Osteoblast (primary cell): ENCODE data around the gene CACNA1E. TPM values are rescaled to one million over a fixed set of nuclear protein-coding genes. Genes with fewer than 3 reads are reported as not detected.

Experiments
- DNase-seq: peaks from one replicate; pipeline ENCODE4 v3.0.0; 2011; ENCODE audit warnings: low spot score, mixed read lengths; ENCODE audit not compliant: insufficient read length; ENCODE audit errors: missing footprints
- H2AFZ ChIP-seq: 2 replicates; pipeline ENCODE4 v1.6.0; 2011; ENCODE audit warnings: mild to moderate bottlenecking, low read length
- H3K27ac ChIP-seq: 2 replicates; pipeline ENCODE4 v1.5.1; 2011; ENCODE audit warnings: mild to moderate bottlenecking, low read depth, low read length, moderate library complexity
- H3K27me3 ChIP-seq: 2 replicates; pipeline ENCODE4 v1.6.0; 2012; ENCODE audit warnings: mild to moderate bottlenecking, control low read depth, inconsistent platforms, low read length, moderate library complexity; ENCODE audit not compliant: insufficient read depth
- H3K36me3 ChIP-seq: 2 replicates; pipeline ENCODE4 v1.5.1; 2011; ENCODE audit warnings: mild to moderate bottlenecking, low read length, control low read depth, moderate library complexity; ENCODE audit not compliant: insufficient read depth
- H3K4me1 ChIP-seq: 2 replicates; pipeline ENCODE4 v1.5.1; 2011; ENCODE audit warnings: mild to moderate bottlenecking, low read length, control low read depth, moderate library complexity; ENCODE audit not compliant: insufficient read depth
- H3K4me2 ChIP-seq: 2 replicates; pipeline ENCODE4 v1.6.0; 2011; ENCODE audit warnings: mild to moderate bottlenecking, low read length; ENCODE audit not compliant: insufficient read depth
- H3K4me3 ChIP-seq: fragments of 200-600 bp; sonication (generic); 3 replicates; pipeline ENCODE4 v1.5.1; 2012; ENCODE audit warnings: mild to moderate bottlenecking, low read length, inconsistent platforms; ENCODE audit not compliant: insufficient read depth
- H3K79me2 ChIP-seq: 2 replicates; pipeline ENCODE4 v1.6.0; 2012; ENCODE audit warnings: mild to moderate bottlenecking, low read length, control low read depth, inconsistent platforms; ENCODE audit not compliant: insufficient read depth
- H3K9me3 ChIP-seq: 2 replicates; pipeline ENCODE4 v1.5.1; 2011; ENCODE audit warnings: low read depth, low read length, control low read depth
- H4K20me1 ChIP-seq: 2 replicates; pipeline ENCODE4 v1.6.0; 2012; ENCODE audit warnings: mild to moderate bottlenecking, low read length, control low read depth; ENCODE audit not compliant: insufficient read depth
- CTCF ChIP-seq: IDR thresholded peaks from 2 replicates; pipeline ENCODE4 v1.5.1; 2011; ENCODE audit warnings: mild to moderate bottlenecking, low read depth, low read length, moderate library complexity; ENCODE audit errors: extremely low read depth
- total RNA-seq: library from RNA; depleted of rRNA; stranded (reverse); fragments of >200 nt; gene quantifications from 2 replicates; pipeline ENCODE4 v1.2.3, GENCODE V29; 2012

Gene CACNA1E
- total RNA-seq, 1 donor: under 0.01 TPM

- no peaks in the 10 kb centered on the region for H3K36me3 ChIP-seq
- H3K27ac ChIP-seq: no peak overlapping the region
- no peak overlapping the region for H3K4me2 ChIP-seq
- TF ChIP-seq CTCF: no peak
- H3K4me1 ChIP-seq: no peaks in the 10 kb centered on the region
- H3K79me2 ChIP-seq: no peaks in the 10 kb centered on the region
- H3K9me3 ChIP-seq: no peaks in the 10 kb centered on the region
- no peaks in the 10 kb centered on the region for H3K27me3 ChIP-seq
- H2AFZ ChIP-seq: no peak overlapping the region
- no peaks in the 10 kb centered on the region for H4K20me1 ChIP-seq
- DNase-seq: no peak
- H3K4me3 ChIP-seq: no peak overlapping the region
These were observed 197.6 kb downstream of the CACNA1E start for GRCh38 chr1:181680871-181681270.

GRCh38 chr1:181685211-181685610 is 201.9 kb downstream of the CACNA1E start:
- Histone ChIP-seq H3K79me2 (no peaks in the 10 kb centered on the region), H3K27ac (no peak overlapping the region), H3K9me3 (no peaks in the 10 kb centered on the region), H3K4me3 (no peak overlapping the region), H4K20me1 (no peaks in the 10 kb centered on the region), H3K36me3 (no peaks in the 10 kb centered on the region), H2AFZ (no peak overlapping the region), H3K4me1 (no peaks in the 10 kb centered on the region), H3K4me2 (no peak overlapping the region), H3K27me3 (no peaks in the 10 kb centered on the region)
- DNase-seq: no peak
- no peak for TF ChIP-seq CTCF

- no peak overlapping the region for H2AFZ ChIP-seq
- DNase-seq: no peak
- no peak overlapping the region for H3K4me2 ChIP-seq
- no peaks in the 10 kb centered on the region for H3K9me3 ChIP-seq
- H3K4me3 ChIP-seq: no peak overlapping the region
- H3K27me3 ChIP-seq: no peaks in the 10 kb centered on the region
- H3K79me2 ChIP-seq: no peaks in the 10 kb centered on the region
- H3K4me1 ChIP-seq: no peaks in the 10 kb centered on the region
- TF ChIP-seq CTCF: no peak
- H3K27ac ChIP-seq: no peak overlapping the region
- no peaks in the 10 kb centered on the region for H4K20me1 ChIP-seq
- H3K36me3 ChIP-seq: no peaks in the 10 kb centered on the region
These were observed 218.6 kb downstream of the CACNA1E start for GRCh38 chr1:181701891-181702290.

DNA sequence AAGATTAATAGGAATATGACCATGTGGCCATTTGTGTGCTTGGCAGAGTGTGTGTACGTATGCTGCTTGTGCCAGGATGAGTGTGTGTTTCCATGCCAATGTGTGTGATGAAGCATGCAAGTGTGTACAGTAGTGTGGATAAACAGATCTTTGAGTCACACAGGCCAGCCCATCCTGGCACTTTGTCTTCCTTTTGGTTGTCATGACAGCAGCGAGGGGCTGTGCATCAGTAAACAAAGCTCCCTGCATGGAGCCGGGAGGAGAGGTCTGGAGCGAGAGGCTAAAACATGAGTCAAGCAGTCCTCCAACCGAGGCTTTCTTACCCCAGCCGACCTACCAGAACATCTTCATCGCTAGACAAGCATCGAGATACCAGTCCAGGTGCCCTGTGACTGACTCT is 221.2 kb downstream of the CACNA1E start:
- H3K79me2 ChIP-seq: no peaks in the 10 kb centered on the region
- H3K9me3 ChIP-seq: no peaks in the 10 kb centered on the region
- no peak overlapping the region for H2AFZ ChIP-seq
- H3K27ac ChIP-seq: no peak overlapping the region
- H3K4me2 ChIP-seq: no peak overlapping the region
- no peaks in the 10 kb centered on the region for H3K4me1 ChIP-seq
- no peak for DNase-seq
- H3K36me3 ChIP-seq: no peaks in the 10 kb centered on the region
- no peak overlapping the region for H3K4me3 ChIP-seq
- H4K20me1 ChIP-seq: no peaks in the 10 kb centered on the region
- H3K27me3 ChIP-seq: no peaks in the 10 kb centered on the region
- no peak for TF ChIP-seq CTCF
